ENCODE measurements around the gene IRF5. TPM values are rescaled to one million over a fixed set of nuclear protein-coding genes. Genes with fewer than 3 reads are reported as not detected.

IRF5 gene
- total RNA-seq, 2 donors from 2014 or later = 26.5 to 43.4 TPM

Other genes starting within 250 kb of the IRF5 start
- 10 to 100 TPM; 46.3 to 60.5 TPM for gene CALU, start 198.6 kb upstream of the IRF5 start, total RNA-seq
- gene OPN1SW, start 162.1 kb upstream of the IRF5 start, total RNA-seq = not detected
- gene CCDC136, start 146.0 kb upstream of the IRF5 start, total RNA-seq = 10 to 100 TPM; 15.1 to 23.8 TPM
- gene FLNC, start 107.5 kb upstream of the IRF5 start, total RNA-seq = not detected
- 100 to 1,000 TPM; 115 to 145 TPM for gene ATP6V1F, start 75.1 kb upstream of the IRF5 start, total RNA-seq
- gene KCP, start 27.2 kb upstream of the IRF5 start, total RNA-seq = 1 to 10 TPM in 1 of 2 donors, under 1 TPM in 1; 0.17 to 1.1 TPM
- 10 to 100 TPM; 70.8 to 71.2 TPM for gene TNPO3, start 117.2 kb downstream of the IRF5 start, total RNA-seq
- gene TSPAN33, start 206.8 kb downstream of the IRF5 start, total RNA-seq = 10 to 100 TPM; 17.0 to 74.0 TPM

Data from natural killer cell treated with Interleukin-12 subunit alpha and Interleukin-12 subunit beta and Interleukin-15 and Interleukin-18, amount 100 ng/mL, for 72 hours (primary cell).